NCI-H128 (cell line): ENCODE results near the gene ZFP64.
"Not testable (repeated sequence)": the region's sequence is repeated elsewhere in the genome, so short reads cannot be mapped to it uniquely, and the experiment has no call there.

Source experiments
- DNase-seq: peaks from one replicate; lab custom pipeline; 2025; ENCODE audit not compliant: unreplicated experiment; lab: John Stamatoyannopoulos, UW

The ZFP64 gene

DNA sequence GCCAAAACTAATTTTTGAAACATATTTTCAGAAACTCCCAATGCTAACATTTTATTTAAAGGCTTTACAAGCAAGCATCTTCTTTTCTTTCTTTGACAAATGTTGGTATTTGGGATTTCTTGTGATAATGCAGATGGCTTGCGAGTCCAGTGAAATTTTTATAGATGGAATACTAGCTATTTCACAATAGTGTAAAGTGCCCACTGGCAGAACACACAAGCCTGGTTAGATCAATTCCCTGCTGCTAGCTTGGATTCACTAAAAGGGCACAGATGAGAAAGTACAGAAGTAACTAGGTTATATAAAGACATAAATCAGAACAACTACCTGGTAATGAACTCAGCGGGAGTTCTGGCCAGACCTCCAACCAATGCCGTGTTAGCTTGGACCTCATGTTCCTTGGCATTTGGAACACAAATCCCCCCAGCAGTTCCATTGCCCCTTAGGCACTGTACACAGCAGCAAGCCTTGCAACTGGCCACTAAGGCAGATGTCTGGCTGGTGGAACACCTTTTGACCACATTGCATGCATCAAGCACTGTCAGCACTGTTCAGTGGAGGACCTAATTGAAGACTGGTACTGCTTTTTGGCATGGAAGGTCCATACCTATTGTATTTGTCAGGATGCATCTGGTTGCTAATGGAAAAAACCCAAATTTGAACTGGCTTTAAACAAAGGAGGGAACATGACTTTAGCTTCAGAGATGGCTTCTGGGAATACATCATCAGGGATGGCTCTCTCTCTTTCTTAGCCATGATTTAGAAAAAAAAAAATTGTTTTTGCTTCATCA lies 15.6 kb upstream of the ZFP64 start:
- DNase-seq, result no peak

DNA sequence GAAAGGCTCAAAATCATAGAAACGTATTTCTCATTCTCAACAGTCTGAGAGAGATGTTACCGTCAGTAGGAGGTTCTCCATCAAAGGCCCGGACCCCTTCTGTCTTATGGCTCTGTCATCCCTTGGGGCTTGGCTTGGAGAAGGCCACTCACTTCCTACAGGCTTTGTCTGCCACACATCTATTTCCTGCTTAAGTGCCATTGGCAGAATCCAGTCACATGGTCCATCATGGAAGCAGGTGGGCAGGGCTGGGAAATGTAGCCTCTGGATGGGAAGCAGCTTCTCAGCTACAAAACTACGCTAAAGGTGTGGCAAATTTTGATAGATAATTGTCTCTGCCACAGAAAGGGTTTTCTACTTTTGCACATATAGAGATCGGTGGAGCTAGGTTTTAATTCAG lies 12.6 kb upstream of the ZFP64 start:
- no peak for DNase-seq

DNA sequence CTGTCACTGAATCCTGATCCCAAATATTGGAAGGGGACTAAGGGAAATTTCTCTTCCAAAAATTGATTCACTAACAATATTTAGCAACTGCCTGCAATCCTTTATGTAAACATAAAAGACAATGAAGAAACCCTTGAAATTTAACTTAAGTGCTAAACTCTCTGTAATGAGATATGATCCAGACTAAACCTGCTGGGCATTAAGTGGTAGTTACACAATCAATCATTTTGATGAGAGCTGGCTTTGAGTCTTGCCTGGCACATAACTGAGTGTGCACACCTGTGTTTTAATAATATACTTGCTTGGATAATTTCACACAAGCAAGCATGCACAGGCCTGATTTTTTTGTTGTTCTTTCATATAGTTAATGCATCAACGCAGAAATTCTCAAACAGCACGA lies 9.8 kb upstream of the ZFP64 start:
- DNase-seq, result peak; percentile 62

DNA sequence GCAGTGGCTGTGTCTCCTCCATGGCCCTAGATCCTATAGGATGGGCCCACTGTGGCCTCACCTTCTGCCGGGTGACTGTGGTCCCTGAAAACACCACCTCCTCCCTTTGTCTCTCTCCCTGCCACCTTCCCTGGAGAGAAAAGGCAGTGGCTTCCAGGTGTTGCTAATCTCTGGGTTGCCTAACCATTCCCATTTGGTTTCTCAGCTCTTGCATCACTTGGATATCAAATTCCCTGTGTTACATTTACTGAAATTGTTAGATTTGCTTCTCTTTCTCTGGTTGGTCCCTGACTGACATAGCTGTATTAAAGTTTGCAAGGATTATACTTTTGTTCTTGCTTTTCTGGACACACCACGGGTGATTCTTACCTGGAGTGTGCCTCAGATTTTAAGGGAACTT lies 9.3 kb upstream of the ZFP64 start:
- peak; percentile 22 for DNase-seq

DNA sequence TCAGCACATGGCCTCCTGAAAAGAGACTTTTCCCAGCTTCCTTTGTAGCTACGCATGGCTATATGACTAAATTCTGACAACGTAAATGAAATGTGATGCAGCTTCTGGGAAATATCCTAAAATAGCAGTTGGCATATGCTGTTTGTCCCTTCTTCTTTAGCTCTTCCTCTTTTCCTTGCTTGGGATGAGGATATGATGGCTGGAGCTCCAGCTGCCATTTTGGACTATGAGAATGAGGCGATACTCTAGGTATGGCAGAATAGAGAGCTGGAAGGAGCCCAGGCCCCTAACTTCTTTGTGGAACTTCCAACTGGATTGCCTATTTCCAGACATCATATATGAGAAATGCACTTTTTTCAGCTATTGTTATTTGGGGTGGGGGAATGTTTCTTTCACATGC lies 5.3 kb upstream of the ZFP64 start:
- DNase-seq, result no peak

DNA sequence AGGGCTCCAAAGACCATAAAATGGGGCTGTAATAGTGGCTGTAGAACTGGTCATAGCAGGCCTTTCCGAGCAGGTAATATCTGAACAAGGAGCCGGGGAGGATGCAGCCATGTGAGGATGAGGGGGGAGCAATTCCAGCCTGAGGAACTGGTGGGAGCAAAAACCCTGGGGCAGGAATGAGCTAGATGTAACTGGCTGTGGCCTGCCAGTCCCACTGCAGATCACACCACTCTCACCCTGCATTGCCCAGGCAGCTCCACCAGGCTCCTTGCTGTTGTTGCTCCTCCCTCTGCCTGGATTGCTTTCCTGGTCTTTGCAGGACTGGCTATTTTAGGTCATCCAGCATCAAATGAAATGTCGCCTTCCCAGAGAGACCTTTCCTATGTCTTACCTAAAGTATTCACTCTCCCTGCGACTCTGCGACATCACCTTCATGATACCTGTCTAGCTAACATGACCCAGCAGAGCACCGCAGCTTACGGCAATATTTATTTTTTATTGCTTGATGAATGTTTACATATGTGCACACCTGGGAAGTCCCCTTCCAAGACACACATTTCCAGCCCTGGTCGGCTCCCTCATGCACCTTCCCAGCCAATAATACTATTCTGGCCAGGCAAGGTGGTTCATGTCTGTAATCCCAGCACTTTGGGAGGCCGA lies 2.4 kb upstream of the ZFP64 start:
- no peak for DNase-seq

DNA sequence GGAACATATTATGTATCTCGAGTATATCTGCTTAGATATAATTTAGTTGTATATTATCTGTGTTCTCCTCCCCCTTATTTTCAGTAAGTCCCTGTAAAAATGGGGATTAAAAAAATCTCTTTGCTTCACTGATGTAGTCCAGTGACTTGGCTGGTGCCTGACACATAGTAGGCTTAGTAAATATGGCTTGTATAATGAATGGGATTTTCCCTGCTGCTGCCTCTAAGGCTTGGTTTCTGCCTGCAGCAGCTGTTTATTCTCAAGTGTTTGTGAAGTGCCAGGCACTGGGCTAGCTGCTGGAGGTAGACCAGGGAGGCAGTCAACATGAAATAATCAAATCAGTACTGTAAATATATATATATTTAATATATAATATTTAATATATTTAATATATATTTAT lies 1.6 kb upstream of the ZFP64 start:
- no peak for DNase-seq

DNA sequence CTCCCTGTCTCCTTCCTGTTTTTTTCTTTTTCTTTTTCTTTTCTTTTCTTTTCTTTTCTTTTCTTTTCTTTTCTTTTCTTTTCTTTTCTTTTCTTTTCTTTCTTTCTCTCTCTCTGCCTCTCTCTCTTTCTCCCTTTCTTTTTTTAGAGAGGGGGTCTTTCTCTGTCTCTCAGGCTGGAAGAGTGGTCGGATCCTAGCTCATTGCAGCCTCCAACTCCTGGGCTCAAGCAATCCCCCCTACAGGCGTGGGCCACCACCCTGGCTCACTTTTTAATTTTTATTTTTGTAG lies 1.1 kb upstream of the ZFP64 start:
- not testable (repeated sequence) for DNase-seq

DNA sequence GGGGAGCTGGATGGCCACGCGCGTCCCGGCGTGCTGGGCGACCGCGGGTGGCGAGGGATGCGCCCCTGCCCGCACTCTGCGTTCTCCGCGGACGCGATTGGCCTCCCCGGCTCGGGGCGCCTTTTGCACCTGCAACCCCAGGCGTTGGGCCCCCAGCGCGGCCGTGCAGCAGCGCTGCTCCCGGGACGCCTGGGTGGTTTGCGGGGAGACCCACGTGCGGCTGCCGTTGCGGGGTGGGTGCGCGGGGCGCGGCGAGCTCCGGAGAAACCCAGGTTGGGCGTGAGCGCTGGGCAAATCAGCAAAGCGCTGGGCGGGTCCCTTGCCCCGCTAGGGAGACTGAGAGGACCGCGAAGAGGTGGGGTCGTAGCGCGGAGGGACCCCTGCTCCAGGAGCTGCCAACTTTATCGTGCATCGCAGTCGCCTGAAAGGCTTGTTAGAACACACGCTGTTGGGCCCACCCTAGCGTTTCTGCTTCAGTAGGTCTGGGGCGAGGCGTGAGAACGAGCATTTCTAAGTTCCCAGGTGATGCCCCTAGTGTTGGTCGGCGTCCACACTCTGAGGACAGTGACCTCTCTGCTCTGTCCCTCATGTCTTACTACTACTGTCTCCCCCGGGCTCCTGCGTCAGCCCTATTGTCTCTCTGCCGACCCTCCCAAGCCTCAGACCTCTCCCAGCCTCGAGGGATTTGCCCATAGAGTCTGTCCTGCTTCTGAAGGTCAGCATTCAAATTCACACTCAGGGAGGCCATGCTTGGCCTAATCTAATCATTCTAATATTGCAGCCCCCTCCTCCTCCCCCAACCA lies 538 bp upstream of the ZFP64 start:
- DNase-seq, result no peak

DNA sequence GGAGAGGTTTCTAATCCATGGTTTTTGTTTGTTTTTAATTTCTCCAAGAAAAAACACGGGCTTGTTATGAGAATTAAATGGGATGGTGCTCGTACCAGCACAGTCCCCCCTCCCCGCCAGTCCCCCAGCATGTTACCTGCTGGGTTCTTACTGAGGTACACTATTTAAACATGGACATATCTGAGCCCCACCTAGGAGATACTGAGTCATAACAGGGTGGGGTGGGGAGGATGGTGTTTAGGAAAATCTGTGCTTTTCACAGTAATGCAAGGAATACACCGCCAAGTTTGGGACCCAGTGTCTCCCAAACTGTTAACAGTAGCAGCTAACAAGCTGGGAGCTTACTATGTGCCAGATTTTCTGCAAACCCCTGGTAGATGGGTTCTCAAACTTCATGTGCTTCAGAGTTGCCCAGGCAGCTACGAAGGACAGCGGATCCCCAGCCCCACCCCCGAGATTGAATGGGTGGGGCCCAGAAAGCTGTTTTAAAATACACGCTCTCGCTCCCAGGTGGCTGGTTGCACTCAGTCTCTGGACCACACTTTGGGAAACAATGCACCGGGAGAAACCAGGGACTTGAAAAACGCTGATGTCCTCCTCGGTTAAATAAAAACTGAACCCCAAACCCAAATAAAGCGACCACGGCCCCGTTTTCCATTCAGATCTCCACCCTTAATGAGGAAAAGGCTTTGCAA lies 995 bp downstream of the ZFP64 start:
- no peak for DNase-seq

DNA sequence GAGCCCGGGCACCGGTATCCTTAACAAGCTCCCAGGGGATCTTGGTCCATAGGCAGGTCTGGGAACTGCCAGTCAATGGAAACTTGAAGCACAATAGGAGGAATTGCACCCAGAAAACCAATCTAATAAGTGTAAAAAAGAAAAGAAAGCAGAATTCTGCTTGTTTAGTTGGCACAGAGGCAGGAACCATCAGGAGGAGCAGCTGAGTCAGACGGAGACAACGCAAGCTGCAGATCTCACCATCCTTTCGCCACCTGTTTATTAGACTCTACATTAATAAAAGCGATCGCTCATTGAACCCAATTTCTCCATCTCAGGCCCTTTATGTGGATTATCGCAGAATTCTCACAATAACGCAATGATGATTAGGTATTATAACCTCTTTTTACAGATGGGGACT lies 9.8 kb downstream of the ZFP64 start:
- no peak for DNase-seq

DNA sequence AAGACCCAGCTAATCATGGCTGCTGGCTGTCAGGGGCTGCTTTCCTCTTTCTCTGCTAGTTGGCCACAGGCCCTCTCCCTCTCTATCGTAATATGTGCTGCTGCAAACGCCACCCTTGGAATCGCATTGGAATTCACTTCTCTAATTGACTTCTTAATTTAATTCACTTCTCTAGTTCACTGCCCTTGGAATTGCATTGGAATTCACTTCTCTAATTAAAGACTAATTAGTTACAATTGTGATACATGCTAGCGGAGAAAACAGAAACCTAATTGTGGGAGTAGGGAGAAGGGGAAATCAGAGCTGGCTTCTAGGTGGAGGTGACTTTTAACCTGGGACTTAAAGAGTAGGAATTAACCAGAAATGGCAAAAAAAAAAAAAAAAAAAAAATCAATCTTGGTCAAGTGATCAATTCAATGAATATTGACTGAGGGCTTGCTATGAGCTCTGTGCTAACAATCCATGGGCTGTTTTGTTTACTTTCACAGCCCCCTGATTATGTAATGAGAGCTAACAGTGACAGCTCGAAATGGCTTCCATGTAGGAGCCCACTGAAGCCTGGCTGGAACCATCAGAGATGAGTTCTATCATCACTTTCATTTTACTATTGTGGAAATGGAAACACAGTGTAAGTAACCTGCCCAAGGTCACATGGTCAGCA lies 11.3 kb downstream of the ZFP64 start:
- no peak for DNase-seq

DNA sequence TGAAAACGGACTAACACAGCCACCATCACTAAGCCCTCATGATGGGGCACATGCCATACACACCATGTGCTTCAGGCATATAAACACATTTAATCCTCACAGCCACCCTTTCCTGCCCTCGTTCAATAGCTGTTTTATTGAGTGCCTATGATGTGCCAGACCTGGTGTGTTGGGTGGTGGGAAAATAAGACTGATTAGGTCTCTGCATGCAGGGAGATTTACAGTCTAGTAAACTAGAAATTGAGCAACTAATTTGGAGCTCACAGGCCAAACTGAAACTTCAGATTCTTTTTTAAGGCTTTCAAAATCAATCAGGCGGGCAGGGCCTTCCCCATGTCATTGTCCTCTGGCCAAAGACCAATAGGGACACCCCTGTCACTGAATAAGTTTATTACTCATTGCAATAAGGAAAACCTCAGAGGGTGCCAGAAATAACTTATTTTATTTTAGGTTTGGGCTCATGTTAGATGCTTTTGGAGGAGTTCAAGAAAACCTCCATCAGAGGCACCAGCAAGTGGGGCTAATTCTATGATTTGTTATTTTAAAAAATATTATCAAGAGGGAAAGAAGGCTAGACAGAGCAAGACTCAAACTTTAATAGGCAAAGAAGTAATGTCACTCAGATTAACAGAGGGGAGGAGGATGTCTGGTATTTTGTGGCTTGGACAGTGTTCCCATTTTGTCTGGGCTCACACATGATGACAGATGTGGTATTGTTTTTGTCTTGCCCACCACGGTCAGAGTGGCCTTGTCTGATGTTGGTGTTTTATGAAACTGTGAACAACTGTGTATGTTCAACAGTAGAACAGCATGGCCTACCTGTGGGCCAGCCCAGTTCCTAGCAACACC lies 12.0 kb downstream of the ZFP64 start:
- DNase-seq, result no peak

DNA sequence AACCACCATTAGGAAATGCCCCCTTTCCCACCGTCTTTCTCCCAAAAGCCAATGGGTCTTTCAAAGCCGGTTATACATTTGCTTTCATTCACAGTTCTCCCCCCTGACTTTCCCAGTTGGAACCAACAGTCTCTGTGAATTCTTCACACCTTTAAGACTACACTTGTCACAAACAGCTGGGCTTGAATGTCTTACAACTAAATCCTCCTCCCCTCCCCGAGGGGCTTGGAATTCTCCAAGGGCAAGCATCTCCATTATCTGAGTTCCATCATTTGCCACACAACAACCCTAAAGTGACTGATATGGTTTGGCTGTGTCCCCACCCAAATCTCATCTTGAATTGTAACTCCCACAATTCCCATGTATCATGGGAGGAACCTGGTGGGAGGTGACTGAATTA lies 12.9 kb downstream of the ZFP64 start:
- DNase-seq, result no peak

DNA sequence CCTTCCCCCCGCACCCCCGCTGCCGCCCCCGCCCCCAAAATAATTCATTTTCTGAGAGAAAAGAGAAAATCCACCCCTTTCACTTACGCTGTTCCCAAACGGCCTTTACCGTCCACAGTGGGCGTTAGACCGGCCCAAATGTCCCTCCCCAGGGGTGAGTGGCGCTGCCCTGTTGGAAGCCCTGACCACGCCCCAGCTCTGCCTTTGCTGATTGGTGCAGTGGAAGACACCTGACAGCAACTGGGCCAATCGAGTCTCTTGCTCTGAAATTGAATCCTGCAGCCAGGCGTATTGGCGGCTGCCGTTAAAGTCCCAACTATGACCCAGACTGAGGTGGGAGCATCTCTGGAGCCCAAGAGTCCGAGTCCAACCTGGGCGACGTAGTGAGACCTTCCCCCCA lies 15.7 kb downstream of the ZFP64 start:
- DNase-seq, result no peak

DNA sequence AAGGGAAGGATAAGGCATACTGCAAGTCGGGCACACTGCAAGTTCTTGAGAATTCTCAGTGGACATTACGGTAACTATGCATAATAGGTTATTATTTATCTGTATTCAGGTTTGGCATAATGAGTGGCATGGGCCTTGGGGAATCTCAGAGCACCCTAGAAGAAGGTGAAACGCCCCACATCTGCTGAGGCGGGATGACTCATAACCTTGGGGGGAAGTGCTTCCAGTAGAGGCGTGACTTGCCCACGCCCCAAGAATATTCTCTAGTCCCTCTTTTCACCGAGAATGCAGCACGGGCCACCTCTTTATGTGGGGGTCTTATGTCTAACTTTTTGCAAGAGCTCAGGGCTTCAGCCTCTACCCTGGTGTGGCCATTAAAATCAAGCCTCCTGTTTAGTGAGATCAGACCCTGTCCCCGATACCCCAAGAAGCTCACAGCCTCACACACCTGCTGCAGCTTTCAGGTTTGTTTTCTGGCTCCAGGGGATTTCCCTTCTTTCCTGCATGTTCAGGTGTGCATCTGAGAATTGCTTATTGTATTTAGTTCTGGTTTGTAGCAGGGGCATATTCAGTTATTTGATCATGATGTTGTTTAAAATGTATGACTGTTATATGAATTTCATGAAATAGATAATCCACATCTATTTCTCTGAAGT lies 19.1 kb downstream of the ZFP64 start:
- DNase-seq, result no peak

DNA sequence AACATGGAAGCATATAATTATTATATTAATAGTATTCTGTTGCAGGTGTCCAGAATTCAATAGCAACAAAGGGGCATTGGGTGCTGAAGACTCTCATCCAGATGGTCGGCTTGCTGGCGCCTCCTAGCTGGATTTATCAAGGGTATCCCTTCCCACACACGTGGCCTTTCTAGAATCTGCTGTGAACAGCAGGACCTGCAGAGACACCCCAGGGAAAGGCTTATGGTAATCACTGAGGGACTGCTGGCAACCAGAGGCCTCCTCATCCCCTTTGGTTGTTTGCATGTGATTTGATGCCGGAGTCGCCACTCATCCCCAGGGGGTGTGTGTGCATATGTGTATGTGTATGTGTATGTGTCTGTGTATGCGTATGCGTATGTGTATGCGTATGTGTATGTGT lies 20.6 kb downstream of the ZFP64 start:
- no peak for DNase-seq

DNA sequence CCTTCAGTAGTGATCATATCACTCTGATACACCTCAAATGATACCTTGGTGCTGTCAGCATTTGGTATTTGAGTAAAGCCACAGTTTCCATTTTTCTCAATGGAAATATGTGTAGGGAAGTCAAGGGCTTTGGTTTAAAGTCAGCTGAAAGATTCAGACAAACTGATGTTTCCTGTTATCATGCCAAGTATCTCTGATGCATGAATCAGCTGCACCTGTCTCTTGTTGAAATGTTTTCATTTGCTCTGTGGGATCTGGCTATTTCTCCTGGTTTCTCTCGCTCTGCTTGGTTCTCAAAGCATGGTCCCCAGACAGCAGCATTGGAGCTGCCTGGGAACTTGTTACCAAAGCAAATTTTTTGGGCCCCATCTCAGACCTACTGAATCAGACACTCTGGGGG lies 23.5 kb downstream of the ZFP64 start:
- no peak for DNase-seq

DNA sequence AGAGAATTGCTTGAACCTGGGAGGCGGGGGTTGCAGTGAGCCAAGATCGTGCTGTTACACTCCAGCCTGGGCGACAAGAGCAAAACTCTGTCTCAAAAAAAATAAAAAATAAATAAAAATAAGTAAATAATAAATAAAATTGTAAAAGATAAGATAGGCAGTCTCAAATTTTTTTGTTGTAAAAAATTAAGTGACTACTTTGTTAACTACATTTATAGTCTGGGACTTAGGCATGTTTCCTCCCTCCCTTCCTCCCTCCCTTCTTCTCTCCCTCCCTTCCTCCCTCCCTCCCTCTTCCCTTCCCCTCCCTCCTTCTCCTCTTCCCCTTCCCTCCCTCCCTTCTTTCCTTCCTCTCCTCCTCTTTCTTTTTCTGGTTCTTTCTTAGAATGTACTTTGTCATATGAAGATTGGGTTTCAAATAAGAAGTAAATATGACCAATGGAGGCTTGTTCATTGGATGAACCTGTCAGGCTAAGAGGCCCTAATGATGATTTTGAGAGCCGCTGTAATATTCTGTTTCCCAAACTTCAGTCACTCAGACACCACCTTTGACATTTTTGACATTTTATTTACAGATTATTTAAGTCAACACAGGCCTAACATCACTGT lies 24.2 kb downstream of the ZFP64 start:
- DNase-seq, result no peak
